Measurements from ENCODE around the gene RTN1.

The RTN1 gene

GRCh38 chr14:59755409-59756135, 115.0 kb downstream of the RTN1 start:
- Histone ChIP-seq H3K27ac (ENCODE audit: poor library complexity, severe bottlenecking) (no peak overlapping the region), H3K9me3 (ENCODE audit: severe bottlenecking) (no peaks in the 10 kb centered on the region), H3K4me3 (ENCODE audit: severe bottlenecking) (no peak overlapping the region), H3K27me3 (ENCODE audit: insufficient read depth, poor library complexity, severe bottlenecking) (no peaks in the 10 kb centered on the region), H3K4me1 (ENCODE audit: insufficient read depth, poor library complexity, severe bottlenecking) (no peaks in the 10 kb centered on the region), H3K36me3 (ENCODE audit: low read depth) (no peaks in the 10 kb centered on the region)
- TF ChIP-seq, protein P1, sequence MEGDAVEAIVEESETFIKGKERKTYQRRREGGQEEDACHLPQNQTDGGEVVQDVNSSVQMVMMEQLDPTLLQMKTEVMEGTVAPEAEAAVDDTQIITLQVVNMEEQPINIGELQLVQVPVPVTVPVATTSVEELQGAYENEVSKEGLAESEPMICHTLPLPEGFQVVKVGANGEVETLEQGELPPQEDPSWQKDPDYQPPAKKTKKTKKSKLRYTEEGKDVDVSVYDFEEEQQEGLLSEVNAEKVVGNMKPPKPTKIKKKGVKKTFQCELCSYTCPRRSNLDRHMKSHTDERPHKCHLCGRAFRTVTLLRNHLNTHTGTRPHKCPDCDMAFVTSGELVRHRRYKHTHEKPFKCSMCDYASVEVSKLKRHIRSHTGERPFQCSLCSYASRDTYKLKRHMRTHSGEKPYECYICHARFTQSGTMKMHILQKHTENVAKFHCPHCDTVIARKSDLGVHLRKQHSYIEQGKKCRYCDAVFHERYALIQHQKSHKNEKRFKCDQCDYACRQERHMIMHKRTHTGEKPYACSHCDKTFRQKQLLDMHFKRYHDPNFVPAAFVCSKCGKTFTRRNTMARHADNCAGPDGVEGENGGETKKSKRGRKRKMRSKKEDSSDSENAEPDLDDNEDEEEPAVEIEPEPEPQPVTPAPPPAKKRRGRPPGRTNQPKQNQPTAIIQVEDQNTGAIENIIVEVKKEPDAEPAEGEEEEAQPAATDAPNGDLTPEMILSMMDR (IDR thresholded peaks at IDR 0.05; ENCODE audit: poor library complexity, severe bottlenecking): no peak
- DNase-seq (ENCODE audit: low spot score) (no peak), ATAC-seq (ENCODE audit: low read depth) (no peak)

DNA sequence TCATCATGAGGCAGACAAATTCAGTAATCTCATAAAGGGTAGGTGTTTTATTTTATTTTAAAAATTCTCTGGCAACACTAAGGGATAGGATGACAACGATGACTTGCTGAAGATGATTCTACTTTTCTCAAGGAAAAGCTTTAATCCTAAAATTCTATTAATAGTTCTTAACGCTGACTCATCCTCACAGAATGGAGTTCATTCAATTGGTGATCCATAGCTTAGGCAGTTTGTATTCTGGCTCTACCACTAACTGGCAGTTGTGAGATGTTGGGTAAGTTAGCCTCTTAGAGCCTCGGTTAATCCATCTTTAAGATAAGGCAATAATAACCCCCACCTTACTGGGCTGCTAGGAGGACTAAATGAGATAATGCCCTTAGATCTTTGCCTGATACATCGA, 116.3 kb downstream of the RTN1 start:
- ATAC-seq (ENCODE audit: low read depth): peak; percentile 44; the same call in 1 of the 3 replicates
- H3K27me3 ChIP-seq (ENCODE audit: insufficient read depth, poor library complexity, severe bottlenecking): no peaks in the 10 kb centered on the region
- H3K4me1 ChIP-seq (ENCODE audit: insufficient read depth, poor library complexity, severe bottlenecking): no peaks in the 10 kb centered on the region
- DNase-seq (ENCODE audit: low spot score): no peak
- no peak overlapping the region for H3K27ac ChIP-seq (ENCODE audit: poor library complexity, severe bottlenecking)
- H3K36me3 ChIP-seq (ENCODE audit: low read depth): no peaks in the 10 kb centered on the region
- TF ChIP-seq, protein P1 (IDR thresholded peaks at IDR 0.05; ENCODE audit: poor library complexity, severe bottlenecking): no peak
- H3K4me3 ChIP-seq (ENCODE audit: severe bottlenecking): no peak overlapping the region
- no peaks in the 10 kb centered on the region for H3K9me3 ChIP-seq (ENCODE audit: severe bottlenecking)

DNA sequence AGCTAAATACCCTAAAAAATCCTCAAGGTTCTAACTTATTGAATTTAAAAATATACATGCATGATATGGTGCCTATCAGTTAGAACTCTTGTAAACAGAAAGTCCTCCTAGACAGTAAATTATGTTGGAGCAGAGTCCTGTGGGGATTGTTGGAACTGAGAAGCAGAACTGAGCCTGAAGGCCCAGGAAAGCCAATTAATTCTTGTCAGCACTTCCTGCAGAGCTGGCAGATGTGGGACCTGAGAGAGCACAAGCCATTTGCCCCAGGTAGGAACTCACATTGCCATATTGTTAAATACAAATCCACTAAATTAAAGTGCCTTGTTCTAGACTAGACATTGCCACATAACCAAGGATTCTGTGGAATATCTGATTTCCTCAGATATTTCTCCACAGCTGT, 117.1 kb downstream of the RTN1 start:
- H3K4me3 ChIP-seq (ENCODE audit: severe bottlenecking): no peak overlapping the region
- ATAC-seq (ENCODE audit: low read depth): no peak

GRCh38 chr14:59751578-59751977, 119.0 kb downstream of the RTN1 start:
- H3K4me3 ChIP-seq (ENCODE audit: severe bottlenecking): no peak overlapping the region
- TF ChIP-seq, protein P1 (IDR thresholded peaks at IDR 0.05; ENCODE audit: poor library complexity, severe bottlenecking): no peak
- no peak for DNase-seq (ENCODE audit: low spot score)

More for the DNA sequence above, 117.1 kb downstream of the RTN1 start:
- DNase-seq (ENCODE audit: low spot score): no peak
- Histone ChIP-seq H3K4me1 (ENCODE audit: insufficient read depth, poor library complexity, severe bottlenecking) (no peaks in the 10 kb centered on the region), H3K9me3 (ENCODE audit: severe bottlenecking) (no peaks in the 10 kb centered on the region), H3K27ac (ENCODE audit: poor library complexity, severe bottlenecking) (no peak overlapping the region), H3K27me3 (ENCODE audit: insufficient read depth, poor library complexity, severe bottlenecking) (no peaks in the 10 kb centered on the region), H3K36me3 (ENCODE audit: low read depth) (no peaks in the 10 kb centered on the region)
- TF ChIP-seq, protein P1 (IDR thresholded peaks at IDR 0.05; ENCODE audit: poor library complexity, severe bottlenecking): no peak

DNA sequence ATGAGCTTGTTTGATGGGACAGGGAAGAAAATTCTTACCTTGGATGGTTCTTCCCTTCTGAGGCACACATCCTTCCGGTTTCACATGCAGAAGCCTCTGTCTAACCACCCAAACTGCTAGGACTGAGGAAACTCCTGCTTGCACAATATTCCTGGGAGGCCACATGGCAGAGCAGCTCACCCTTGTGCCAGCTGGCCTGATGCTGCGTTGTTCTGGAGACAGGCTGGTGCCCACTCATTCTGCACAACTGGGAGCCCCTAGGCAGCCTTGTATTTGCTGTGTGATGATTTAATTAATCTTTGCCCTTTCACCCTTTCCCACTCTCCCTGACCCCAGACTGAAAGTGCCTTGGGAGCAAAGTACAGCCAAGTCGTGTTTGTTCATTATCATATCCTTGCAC, 130.8 kb downstream of the RTN1 start:
- Histone ChIP-seq H3K27ac (ENCODE audit: poor library complexity, severe bottlenecking) (no peak overlapping the region), H3K27me3 (ENCODE audit: insufficient read depth, poor library complexity, severe bottlenecking) (no peaks in the 10 kb centered on the region), H3K9me3 (ENCODE audit: severe bottlenecking) (peaks cover 8% of the 10 kb centered on the region), H3K36me3 (ENCODE audit: low read depth) (no peaks in the 10 kb centered on the region), H3K4me3 (ENCODE audit: severe bottlenecking) (no peak overlapping the region), H3K4me1 (ENCODE audit: insufficient read depth, poor library complexity, severe bottlenecking) (no peaks in the 10 kb centered on the region)
- TF ChIP-seq, protein P1 (IDR thresholded peaks at IDR 0.05; ENCODE audit: poor library complexity, severe bottlenecking): no peak
- no peak for ATAC-seq (ENCODE audit: low read depth)
- no peak for DNase-seq (ENCODE audit: low spot score)

More at GRCh38 chr14:59751578-59751977, 119.0 kb downstream of the RTN1 start:
- no peaks in the 10 kb centered on the region for H3K27me3 ChIP-seq (ENCODE audit: insufficient read depth, poor library complexity, severe bottlenecking)
- no peaks in the 10 kb centered on the region for H3K36me3 ChIP-seq (ENCODE audit: low read depth)
- ATAC-seq (ENCODE audit: low read depth): no peak
- H3K9me3 ChIP-seq (ENCODE audit: severe bottlenecking): no peaks in the 10 kb centered on the region
- no peak overlapping the region for H3K27ac ChIP-seq (ENCODE audit: poor library complexity, severe bottlenecking)
- H3K4me1 ChIP-seq (ENCODE audit: insufficient read depth, poor library complexity, severe bottlenecking): no peaks in the 10 kb centered on the region

All from RWPE2 (cell line).